Activated T-helper 17 cell treated with anti-CD3 and anti-CD28 coated beads, Interleukin-2, amount 50 U/mL, for 72 hours (primary cell): ENCODE data around the gene SASH1. TPM values are rescaled to one million over a fixed set of nuclear protein-coding genes. Genes with fewer than 3 reads are reported as not detected.
"Not testable (repeated sequence)": the region's sequence is repeated elsewhere in the genome, so short reads cannot be mapped to it uniquely, and the experiment has no call there.

ENCODE experiments used
- ATAC-seq: fragments of 150-1000 bp; cut with Tn5 transposase; replicated peaks from 2 replicates; pipeline ENCODE4 v1.10.0; 2021; ENCODE audit warnings: mild to moderate bottlenecking, moderate library complexity
- H3K27ac Mint-ChIP-seq: one replicate; pipeline ENCODE4 v1.8.0; 2022; ENCODE audit warnings: mixed read lengths
- H3K27me3 Mint-ChIP-seq: one replicate; pipeline ENCODE4 v1.8.0; 2022; ENCODE audit warnings: mixed read lengths
- H3K36me3 Mint-ChIP-seq: one replicate; pipeline ENCODE4 v1.8.0; 2022; ENCODE audit warnings: low read depth, mild to moderate bottlenecking, mixed read lengths
- H3K4me1 Mint-ChIP-seq: one replicate; pipeline ENCODE4 v1.8.0; 2022; ENCODE audit warnings: mixed read lengths
- H3K4me3 Mint-ChIP-seq: one replicate; pipeline ENCODE4 v1.8.0; 2022; ENCODE audit warnings: mild to moderate bottlenecking, mixed read lengths
- H3K9me3 Mint-ChIP-seq: one replicate; pipeline ENCODE4 v1.8.0; 2022; ENCODE audit warnings: mixed read lengths
- total RNA-seq, 2 donors: library from RNA; stranded (reverse); gene quantifications; one replicate each; pipeline ENCODE4 v1.2.3, GENCODE V29; 2022

SASH1 gene
- total RNA-seq, 2 donors from 2014 or later, result 1.8 to 2.9 TPM

DNA sequence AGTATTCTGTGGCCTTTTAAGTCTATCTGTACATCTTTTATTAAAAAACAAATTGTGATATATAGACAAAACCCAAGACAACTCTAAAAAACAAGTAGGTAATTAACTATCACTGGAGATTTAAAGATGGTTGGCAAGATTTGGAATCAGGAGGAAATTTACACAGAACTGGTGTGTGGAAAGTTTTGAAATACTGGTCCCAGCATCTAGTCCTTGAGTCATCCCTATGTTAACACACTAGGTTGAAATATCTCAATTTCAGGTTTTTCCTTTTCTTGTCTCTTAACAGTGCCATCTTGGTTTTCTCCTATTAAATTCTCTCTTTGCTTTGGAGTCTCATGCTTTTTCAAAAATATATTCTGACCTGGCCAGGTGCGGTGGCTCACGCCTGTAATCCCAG, 27.5 kb downstream of the SASH1 start:
- Mint-ChIP-seq H3K27ac (no peak overlapping the region), H3K27me3 (no peaks in the 10 kb centered on the region), H3K9me3 (no peaks in the 10 kb centered on the region), H3K36me3 (no peaks in the 10 kb centered on the region), H3K4me1 (peaks cover 5% of the 10 kb centered on the region), H3K4me3 (no peak overlapping the region)
- ATAC-seq, result no peak

DNA sequence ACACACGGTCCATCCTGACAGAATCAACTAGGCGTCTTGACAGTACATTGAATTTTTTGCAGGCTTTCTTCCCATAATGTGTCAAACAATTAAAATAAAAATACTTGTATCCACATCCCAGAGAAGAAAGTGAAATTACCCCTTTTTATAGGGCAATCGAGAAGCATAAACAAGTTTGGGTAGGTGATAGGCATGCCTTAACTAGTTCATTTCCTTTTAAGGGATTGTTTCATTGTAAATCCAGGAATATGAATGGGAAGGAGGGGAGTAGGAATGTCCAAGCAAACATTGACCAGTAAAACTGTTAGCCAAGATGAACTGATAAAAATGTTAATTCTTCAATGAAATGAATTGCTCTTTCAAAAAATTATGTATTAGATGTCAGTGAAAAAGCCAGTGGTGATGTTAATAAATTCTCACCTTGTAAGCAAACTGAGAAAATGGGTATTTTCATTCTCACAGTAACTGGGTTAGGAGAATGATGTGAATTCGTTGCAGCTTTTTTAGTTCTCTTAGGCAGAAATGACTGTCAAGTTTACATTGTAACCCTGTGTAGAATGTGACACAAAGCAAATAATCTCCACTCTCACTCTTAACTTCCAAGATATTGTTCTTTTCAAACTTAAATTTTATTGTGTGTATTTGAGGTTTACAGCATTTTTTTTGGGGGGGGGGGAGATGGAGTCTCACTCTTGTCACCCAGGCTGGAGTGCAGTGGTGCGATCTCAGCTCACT, 31.6 kb downstream of the SASH1 start:
- H3K4me1 Mint-ChIP-seq, result no peaks in the 10 kb centered on the region
- ATAC-seq, result no peak
- no peak overlapping the region for H3K4me3 Mint-ChIP-seq
- peaks cover 2% of the 10 kb centered on the region for H3K9me3 Mint-ChIP-seq
- no peaks in the 10 kb centered on the region for H3K27me3 Mint-ChIP-seq
- H3K36me3 Mint-ChIP-seq, result no peaks in the 10 kb centered on the region
- H3K27ac Mint-ChIP-seq, result no peak overlapping the region

DNA sequence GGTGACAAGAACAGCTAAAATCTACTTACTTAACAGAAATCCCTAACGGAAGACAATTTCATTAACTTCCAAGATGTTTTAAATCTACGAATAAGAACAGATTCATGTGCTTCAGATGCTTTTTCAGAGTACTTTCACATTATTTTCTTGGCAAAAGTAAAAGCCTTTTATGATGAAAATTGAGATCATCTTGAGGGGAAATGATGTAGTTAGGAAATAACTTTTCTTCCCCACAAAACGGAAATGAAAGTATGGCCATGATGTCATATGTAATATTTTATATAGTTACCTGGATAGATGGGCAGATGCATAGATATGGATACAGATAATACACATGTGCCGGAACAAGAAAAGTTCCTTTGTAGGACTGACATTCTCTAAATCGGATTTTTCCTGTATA, 32.8 kb downstream of the SASH1 start:
- Mint-ChIP-seq H3K27me3 (no peaks in the 10 kb centered on the region), H3K4me3 (no peak overlapping the region)

DNA sequence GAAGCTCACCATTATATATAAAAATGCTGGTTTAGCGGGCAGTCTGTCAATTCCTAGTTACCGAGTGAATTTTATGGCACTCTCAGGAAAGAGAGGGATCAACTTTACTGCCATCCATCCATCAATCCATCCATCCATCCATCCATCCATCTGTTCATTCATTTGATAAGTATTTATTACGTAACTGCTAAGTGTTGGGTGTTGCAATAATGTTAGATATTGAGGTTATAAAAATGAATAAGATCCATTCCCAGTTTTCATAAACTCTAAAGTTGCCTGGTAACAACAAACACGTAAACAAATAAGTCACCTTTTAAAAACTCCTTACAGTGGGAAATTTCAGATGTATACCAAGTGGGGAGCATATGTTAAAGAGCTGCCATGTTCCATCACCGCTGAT, 36.8 kb downstream of the SASH1 start:
- no peak overlapping the region for H3K4me3 Mint-ChIP-seq
- ATAC-seq, result no peak
- H3K36me3 Mint-ChIP-seq, result no peaks in the 10 kb centered on the region
- no peaks in the 10 kb centered on the region for H3K27me3 Mint-ChIP-seq
- H3K4me1 Mint-ChIP-seq, result no peaks in the 10 kb centered on the region
- H3K27ac Mint-ChIP-seq, result no peak overlapping the region
- peaks cover 3% of the 10 kb centered on the region for H3K9me3 Mint-ChIP-seq

More for the DNA sequence above, 32.8 kb downstream of the SASH1 start:
- no peak for ATAC-seq
- no peak overlapping the region for H3K27ac Mint-ChIP-seq
- peaks cover 3% of the 10 kb centered on the region for H3K9me3 Mint-ChIP-seq
- no peaks in the 10 kb centered on the region for H3K4me1 Mint-ChIP-seq
- H3K36me3 Mint-ChIP-seq, result no peaks in the 10 kb centered on the region

DNA sequence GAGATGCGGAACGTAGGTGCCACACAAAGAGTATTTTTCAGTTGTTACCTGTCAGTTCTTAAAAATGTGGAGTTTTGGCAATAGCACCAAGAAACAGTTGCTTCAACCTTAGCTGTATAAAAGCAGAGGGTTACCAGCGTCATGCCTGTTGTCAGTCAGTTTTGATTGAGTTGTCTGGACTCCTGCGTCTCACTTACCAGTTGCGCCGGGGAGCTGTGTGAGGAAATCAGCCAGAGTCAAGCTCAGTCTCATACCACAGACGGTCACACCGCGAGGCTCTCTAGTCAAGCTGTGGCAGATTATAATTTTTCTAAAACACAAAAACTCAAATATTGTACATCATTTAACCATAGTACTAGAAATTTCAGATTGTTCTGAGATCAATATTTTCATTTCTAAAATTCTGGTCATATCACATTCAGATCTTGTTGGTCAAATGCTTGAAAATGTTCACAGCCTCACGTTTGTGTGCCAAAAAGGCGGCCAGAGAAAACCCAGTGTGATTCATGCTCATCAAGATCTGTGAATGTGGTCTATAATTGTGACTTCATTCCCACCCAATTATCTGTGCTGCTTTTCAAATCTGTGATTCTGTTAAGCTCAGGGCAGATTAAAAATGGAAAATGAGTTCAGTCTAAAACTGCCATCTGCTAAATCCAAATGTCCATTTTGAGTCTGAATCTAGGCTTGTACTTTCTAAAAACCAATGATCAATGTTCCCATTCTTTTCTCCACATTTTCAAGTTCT, 37.5 kb downstream of the SASH1 start:
- H3K4me1 Mint-ChIP-seq, result no peaks in the 10 kb centered on the region
- H3K9me3 Mint-ChIP-seq, result peaks cover 3% of the 10 kb centered on the region
- ATAC-seq, result no peak
- no peak overlapping the region for H3K4me3 Mint-ChIP-seq
- no peaks in the 10 kb centered on the region for H3K36me3 Mint-ChIP-seq
- no peaks in the 10 kb centered on the region for H3K27me3 Mint-ChIP-seq
- H3K27ac Mint-ChIP-seq, result no peak overlapping the region

DNA sequence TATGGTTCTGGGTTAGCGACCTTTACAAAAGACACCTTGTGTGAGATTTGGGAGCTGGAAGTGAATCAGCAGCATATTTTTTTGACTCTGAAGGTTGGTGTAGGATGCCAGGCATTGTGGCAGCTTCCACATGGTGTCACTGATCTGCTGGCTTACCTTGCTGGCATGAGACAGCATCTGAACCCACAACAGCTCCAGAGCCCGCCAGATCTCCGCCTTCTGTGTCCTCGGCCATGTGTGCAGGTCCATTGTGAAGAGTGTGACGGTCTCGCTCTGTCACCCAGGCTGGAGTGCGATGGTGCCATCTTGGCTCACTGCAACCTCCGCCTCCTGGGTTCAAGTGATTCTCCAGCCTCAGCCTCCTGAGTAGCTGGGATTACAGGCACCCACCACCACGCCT, 39.4 kb downstream of the SASH1 start:
- H3K36me3 Mint-ChIP-seq, H3K4me1 Mint-ChIP-seq, H3K27ac Mint-ChIP-seq, H3K9me3 Mint-ChIP-seq, H3K4me3 Mint-ChIP-seq, H3K27me3 Mint-ChIP-seq, ATAC-seq: not testable (repeated sequence)

DNA sequence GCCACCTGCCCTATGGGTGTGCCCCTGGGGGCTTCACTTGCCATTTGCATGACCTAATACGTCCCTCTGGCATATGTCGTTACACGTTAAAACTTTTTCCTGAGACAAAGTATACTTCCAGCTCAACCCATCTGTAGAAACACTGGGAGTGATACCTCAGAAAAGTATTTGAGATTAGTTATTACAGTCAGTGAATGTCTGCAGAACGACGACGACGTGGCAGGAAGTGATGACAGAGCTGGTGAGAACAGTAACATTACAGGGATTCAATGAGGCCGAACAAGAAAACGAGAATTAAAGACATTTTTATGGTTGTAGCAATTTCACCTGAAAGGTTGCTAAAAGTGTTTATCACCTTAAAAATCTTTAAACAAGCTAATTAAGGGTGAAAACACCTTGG, 40.2 kb downstream of the SASH1 start:
- Mint-ChIP-seq H3K4me3 (no peak overlapping the region), H3K27me3 (peaks cover 3% of the 10 kb centered on the region), H3K9me3 (peaks cover 3% of the 10 kb centered on the region), H3K27ac (no peak overlapping the region), H3K4me1 (no peaks in the 10 kb centered on the region), H3K36me3 (no peaks in the 10 kb centered on the region)
- no peak for ATAC-seq

DNA sequence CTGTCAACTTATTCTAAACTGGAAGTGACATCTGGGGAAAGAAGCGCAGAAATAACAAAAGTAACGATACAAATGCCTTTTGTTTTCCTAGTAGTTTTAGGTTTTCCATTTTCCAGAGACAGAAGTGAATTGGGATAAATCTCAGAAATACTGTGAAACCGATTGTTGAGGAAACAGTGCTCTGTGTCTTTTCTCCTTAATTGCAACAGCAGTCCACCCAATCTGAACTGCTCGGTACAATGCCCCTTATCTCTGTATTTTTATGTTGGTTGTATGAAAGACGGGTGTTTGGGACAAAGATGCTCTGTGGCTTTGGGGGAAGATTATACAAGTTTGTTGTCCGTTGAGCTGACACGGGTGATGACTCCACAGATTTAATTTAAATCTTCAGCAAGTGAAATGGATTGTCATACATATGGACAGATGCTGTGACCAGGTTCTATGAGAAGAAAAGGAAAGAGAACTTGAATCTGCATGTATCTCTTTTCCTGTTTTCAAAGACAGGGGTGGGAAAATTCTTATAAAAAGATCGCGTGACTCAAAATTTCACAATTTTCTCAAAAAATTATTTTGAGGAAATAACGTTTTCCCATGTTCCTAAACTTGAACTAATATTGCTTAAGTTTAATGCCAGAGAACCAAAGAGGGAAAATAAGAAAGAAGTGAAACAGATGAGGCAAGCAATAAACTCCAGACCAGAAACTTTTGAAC, 41.2 kb downstream of the SASH1 start:
- no peak for ATAC-seq
- Mint-ChIP-seq H3K36me3 (no peaks in the 10 kb centered on the region), H3K27me3 (peaks cover 3% of the 10 kb centered on the region), H3K4me1 (no peaks in the 10 kb centered on the region), H3K9me3 (peaks cover 3% of the 10 kb centered on the region), H3K4me3 (no peak overlapping the region), H3K27ac (no peak overlapping the region)

DNA sequence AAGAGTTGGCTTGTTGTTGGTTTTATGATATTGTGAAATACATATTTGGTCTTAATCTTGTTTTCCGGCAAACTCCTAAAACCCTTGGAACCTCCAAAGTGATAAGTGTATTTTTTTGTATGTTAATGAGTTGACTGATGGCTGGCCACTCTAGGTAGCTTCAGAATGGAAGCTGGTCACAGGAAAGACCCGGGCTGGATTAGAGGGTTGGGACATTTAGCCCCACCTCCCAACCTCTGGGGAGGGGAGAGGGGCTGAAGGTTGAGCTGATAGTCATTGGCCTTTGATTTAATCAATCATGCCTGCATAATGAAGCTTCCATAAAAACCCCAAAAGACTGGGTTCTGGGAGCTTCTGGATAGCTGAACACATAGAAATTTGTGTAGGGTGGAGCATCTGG, 42.7 kb downstream of the SASH1 start:
- H3K4me3 Mint-ChIP-seq, result no peak overlapping the region
- peaks cover 8% of the 10 kb centered on the region for H3K27me3 Mint-ChIP-seq
- no peak for ATAC-seq
- H3K9me3 Mint-ChIP-seq, result no peaks in the 10 kb centered on the region
- no peaks in the 10 kb centered on the region for H3K36me3 Mint-ChIP-seq
- no peak overlapping the region for H3K27ac Mint-ChIP-seq
- no peaks in the 10 kb centered on the region for H3K4me1 Mint-ChIP-seq

DNA sequence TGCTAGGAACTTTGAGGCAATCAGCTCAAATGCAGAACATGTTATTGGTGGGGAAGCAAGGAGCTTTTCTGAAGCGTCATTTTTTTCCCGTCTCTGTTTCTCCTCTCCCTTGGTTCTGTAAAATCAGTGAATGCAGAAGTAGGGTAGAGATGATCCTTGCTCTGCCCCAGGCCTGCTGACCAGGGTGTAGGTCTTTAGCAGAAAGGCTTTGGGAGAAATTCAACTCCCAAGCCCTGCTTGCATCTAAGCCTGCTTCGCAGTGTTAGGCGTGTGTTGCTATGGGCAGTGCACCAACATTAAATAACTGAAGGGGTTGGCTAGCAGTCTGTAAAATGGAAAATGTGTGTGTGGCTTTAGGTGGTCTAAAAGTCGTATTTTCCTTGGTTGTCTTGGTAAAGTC, 45.9 kb downstream of the SASH1 start:
- Mint-ChIP-seq H3K9me3 (no peaks in the 10 kb centered on the region), H3K4me3 (no peak overlapping the region), H3K27me3 (peaks cover 8% of the 10 kb centered on the region), H3K27ac (no peak overlapping the region), H3K36me3 (no peaks in the 10 kb centered on the region), H3K4me1 (no peaks in the 10 kb centered on the region)
- no peak for ATAC-seq

DNA sequence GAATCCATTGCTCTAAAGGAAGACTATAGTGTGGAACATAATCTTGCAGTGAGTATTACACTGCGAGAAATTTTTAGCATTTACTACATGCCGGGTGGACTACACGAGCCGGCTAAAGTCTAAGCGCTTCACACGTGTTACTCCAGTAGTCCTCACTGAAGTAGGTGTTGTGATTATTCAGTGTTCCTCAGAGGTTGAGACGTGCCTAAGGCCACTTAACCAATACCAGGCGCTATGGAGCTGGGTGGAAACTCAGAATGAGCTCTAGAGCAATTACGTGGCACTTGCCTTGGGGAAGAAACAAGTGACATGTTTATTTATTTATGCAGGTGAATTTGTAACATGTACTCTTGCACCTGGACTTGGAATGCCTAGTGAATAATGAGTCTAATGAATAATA, 46.4 kb downstream of the SASH1 start:
- no peak overlapping the region for H3K27ac Mint-ChIP-seq
- H3K4me3 Mint-ChIP-seq, result no peak overlapping the region
- H3K27me3 Mint-ChIP-seq, result peaks cover 10% of the 10 kb centered on the region
- no peak for ATAC-seq
- H3K4me1 Mint-ChIP-seq, result no peaks in the 10 kb centered on the region
- H3K9me3 Mint-ChIP-seq, result no peaks in the 10 kb centered on the region
- H3K36me3 Mint-ChIP-seq, result no peaks in the 10 kb centered on the region

DNA sequence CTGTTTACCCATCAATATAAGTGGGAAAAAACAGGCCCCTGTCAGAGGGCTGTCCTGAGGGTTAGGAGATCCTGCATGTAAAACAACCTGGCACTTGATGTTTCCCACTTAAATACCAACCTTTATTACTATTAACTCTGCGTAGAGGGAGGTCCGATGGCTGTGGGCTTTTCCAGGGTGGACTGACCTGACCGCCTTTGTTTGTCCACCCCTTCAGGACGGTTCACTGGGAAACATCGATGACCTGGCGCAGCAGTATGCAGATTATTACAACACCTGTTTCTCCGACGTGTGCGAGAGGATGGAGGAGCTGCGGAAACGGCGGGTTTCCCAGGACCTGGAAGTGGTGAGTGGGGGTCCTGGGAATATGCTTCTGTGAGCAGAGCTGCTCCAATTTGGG, 47.3 kb downstream of the SASH1 start:
- H3K4me3 Mint-ChIP-seq, result no peak overlapping the region
- H3K27me3 Mint-ChIP-seq, result peaks cover 15% of the 10 kb centered on the region
- no peaks in the 10 kb centered on the region for H3K4me1 Mint-ChIP-seq
- no peaks in the 10 kb centered on the region for H3K9me3 Mint-ChIP-seq
- no peak overlapping the region for H3K27ac Mint-ChIP-seq
- ATAC-seq, result no peak
- H3K36me3 Mint-ChIP-seq, result no peaks in the 10 kb centered on the region

DNA sequence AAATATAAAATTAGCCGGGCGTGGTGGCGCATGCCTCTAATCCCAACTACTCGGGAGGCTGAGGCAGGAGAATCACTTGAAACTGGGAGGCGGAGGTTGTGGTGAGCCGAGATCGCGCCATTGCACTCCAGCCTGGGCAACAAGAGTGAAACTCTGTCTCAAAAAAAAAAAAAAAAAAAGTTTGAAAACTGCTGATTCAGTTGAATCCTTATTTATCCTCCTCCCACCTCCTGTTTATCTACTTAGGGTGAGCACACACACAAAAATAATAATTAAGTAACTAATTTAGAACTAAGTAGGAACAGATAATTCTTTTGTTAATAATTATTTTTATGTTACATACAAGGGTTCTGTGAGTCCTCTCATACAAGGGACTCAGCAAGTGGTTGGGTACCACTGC, 49.5 kb downstream of the SASH1 start:
- H3K4me3 Mint-ChIP-seq, H3K4me1 Mint-ChIP-seq, ATAC-seq, H3K27ac Mint-ChIP-seq, H3K9me3 Mint-ChIP-seq, H3K36me3 Mint-ChIP-seq: not testable (repeated sequence)
- peaks cover 17% of the 10 kb centered on the region for H3K27me3 Mint-ChIP-seq

DNA sequence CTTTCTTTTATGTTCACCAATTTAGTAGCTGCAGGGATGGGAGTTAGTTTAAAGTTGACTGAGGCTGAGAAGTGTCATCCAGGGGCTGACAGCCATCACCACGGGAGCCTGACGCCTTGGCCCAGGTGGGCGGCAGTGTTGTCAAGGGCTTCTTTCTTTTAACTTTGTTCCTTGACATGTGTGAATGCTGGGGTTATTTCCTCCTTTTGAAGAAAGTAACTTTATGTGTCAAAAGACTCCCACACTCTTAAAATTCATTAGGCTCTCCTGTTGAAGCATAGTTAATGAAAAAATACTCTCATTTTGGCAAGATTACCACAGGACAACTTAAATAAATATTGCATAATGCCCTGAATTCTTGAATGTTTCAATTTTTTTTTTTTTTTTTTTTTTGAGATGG, 50.0 kb downstream of the SASH1 start:
- no peak for ATAC-seq
- Mint-ChIP-seq H3K4me3 (no peak overlapping the region), H3K27me3 (peaks cover 14% of the 10 kb centered on the region), H3K27ac (no peak overlapping the region), H3K4me1 (no peaks in the 10 kb centered on the region), H3K9me3 (no peaks in the 10 kb centered on the region), H3K36me3 (no peaks in the 10 kb centered on the region)

DNA sequence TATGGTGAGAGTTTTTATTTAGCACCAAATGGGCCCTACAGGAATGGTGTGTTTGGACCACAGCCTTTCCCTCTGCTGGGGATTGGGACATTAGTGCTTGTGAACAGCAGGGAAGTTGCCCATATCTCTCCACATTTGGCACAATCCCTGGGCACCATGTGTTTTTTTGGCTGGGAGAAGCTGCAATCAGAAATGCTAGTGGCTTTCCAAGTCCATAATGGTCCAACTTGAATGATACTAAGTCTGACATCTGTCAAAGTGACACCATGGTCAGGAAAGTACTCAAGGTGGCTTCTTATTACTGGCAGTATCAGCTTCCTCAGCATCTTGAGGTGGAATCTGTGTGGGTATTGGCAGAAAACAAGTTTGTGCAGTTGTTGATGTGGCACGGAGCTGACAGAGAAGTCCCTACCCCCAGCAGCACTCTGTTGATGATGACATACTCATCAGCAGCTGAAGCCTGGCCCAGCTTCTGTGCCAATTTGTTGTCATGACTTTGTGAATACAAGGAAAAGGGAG, 53.0 kb downstream of the SASH1 start:
- H3K9me3 Mint-ChIP-seq, result no peaks in the 10 kb centered on the region
- no peak overlapping the region for H3K27ac Mint-ChIP-seq
- no peaks in the 10 kb centered on the region for H3K4me1 Mint-ChIP-seq
- no peaks in the 10 kb centered on the region for H3K36me3 Mint-ChIP-seq
- no peak for ATAC-seq
- no peak overlapping the region for H3K4me3 Mint-ChIP-seq
- peaks cover 11% of the 10 kb centered on the region for H3K27me3 Mint-ChIP-seq
